Measurements from ENCODE around the gene PRUNE2. TPM values are rescaled to one million over a fixed set of nuclear protein-coding genes. Genes with fewer than 3 reads are reported as not detected.

The PRUNE2 gene
- total RNA-seq, 1 donor from 2014 or later: 4.3 TPM

DNA sequence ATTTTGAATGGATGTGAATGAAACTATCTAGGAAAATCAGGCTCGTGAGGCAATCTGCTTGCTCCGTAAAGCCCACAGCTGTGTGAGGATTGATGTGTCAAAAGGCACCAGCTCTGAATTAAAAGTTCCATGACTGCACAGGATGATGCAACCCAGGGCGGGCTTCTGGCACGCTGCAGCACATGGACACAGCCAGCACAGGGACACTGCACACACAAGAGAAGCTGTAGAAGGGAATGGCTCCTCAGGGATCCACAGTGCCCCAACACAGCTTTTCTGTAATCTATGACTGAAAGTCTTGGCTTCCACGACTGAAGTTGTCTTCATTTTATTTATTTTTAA, 295.9 kb downstream of the PRUNE2 start:
- no peaks in the 10 kb centered on the region for H3K36me3 Mint-ChIP-seq (ENCODE audit: low read depth)
- H3K27me3 Mint-ChIP-seq (ENCODE audit: low read depth): no peaks in the 10 kb centered on the region
- no peaks in the 10 kb centered on the region for H3K4me1 Mint-ChIP-seq
- H3K27ac Mint-ChIP-seq (ENCODE audit: unreplicated experiment): no peak overlapping the region
- TF ChIP-seq, protein P1, sequence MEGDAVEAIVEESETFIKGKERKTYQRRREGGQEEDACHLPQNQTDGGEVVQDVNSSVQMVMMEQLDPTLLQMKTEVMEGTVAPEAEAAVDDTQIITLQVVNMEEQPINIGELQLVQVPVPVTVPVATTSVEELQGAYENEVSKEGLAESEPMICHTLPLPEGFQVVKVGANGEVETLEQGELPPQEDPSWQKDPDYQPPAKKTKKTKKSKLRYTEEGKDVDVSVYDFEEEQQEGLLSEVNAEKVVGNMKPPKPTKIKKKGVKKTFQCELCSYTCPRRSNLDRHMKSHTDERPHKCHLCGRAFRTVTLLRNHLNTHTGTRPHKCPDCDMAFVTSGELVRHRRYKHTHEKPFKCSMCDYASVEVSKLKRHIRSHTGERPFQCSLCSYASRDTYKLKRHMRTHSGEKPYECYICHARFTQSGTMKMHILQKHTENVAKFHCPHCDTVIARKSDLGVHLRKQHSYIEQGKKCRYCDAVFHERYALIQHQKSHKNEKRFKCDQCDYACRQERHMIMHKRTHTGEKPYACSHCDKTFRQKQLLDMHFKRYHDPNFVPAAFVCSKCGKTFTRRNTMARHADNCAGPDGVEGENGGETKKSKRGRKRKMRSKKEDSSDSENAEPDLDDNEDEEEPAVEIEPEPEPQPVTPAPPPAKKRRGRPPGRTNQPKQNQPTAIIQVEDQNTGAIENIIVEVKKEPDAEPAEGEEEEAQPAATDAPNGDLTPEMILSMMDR (conservative IDR thresholded peaks at IDR 0.05): no peak
- no peaks in the 10 kb centered on the region for H3K9me3 Mint-ChIP-seq
- H3K4me3 Mint-ChIP-seq: no peak overlapping the region
- no peak for DNase-seq (ENCODE audit: low read depth, low spot score)

DNA sequence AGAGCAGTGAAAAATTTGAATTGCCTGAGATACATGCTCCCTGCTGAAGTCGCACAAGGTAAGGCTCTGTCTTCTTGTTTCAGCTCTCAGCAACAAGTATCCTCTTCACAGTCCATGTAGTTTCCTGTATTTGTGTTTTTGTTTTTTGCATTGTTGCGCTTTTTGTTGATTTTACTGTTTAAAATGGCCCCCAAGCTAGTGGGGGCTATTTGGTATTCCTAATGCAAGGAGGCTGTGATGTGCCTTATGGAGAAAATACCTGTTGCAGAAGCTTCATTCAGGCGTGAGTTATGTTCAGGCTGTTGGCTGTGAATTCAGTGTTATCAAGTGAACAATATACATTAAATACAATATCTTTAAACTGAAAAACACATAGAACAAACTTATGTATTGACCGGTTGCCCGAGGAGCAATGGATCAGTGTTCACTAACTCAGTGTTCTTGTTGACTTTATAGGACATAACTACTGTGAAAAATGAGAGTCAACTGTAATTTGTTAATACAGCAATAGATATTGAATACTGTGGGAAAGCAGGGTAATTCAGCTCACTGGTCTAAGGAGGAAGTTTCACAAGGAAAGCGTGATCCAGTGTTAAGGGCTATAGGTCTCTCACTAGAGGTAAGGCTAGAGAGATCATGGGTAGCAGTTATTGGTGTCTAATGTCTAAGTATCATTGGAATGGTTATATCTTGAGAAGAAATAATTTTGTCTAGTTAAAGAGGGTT, 296.5 kb downstream of the PRUNE2 start:
- H3K36me3 Mint-ChIP-seq (ENCODE audit: low read depth): no peaks in the 10 kb centered on the region
- TF ChIP-seq, protein P1 (conservative IDR thresholded peaks at IDR 0.05): no peak
- H3K27ac Mint-ChIP-seq (ENCODE audit: unreplicated experiment): no peak overlapping the region
- H3K4me3 Mint-ChIP-seq: no peak overlapping the region
- no peaks in the 10 kb centered on the region for H3K4me1 Mint-ChIP-seq
- DNase-seq (ENCODE audit: low read depth, low spot score): no peak
- H3K9me3 Mint-ChIP-seq: no peaks in the 10 kb centered on the region
- no peaks in the 10 kb centered on the region for H3K27me3 Mint-ChIP-seq (ENCODE audit: low read depth)

DNA sequence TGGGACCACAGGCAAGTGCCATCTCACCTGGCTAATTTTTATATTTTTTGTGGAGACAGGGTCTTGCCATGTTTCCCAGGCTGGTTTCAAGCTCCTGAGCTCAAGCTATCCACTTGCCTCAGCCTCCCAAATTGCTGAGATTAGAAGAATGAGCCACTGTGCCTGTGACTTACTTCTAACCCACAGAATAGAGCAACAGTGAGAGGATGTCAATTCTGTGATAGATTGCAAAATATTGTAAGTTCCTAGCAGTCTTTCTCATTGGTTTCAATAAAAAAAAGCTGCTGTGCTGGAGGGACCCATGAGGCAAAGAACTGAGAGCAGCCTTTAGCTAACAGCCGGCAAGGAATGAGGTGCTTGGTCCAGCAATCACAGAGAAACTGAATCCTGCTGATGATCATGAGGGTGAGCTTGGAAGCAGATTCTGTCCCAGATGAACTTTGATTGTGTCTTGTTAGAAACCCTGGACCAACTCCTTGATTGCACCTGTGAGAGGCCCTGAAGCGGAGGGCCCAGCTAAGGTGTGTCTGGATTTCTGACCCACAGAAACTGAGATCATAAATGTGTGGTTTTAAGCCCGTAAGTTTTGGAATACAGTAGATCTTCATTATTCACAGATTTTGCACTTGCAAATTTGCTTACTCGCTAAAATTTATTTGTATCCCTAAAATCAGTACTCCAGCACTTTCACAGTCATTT, 297.2 kb downstream of the PRUNE2 start:
- no peak for DNase-seq (ENCODE audit: low read depth, low spot score)
- no peaks in the 10 kb centered on the region for H3K36me3 Mint-ChIP-seq (ENCODE audit: low read depth)
- no peaks in the 10 kb centered on the region for H3K4me1 Mint-ChIP-seq
- no peaks in the 10 kb centered on the region for H3K9me3 Mint-ChIP-seq
- no peak overlapping the region for H3K4me3 Mint-ChIP-seq
- TF ChIP-seq, protein P1 (conservative IDR thresholded peaks at IDR 0.05): no peak
- no peak overlapping the region for H3K27ac Mint-ChIP-seq (ENCODE audit: unreplicated experiment)
- H3K27me3 Mint-ChIP-seq (ENCODE audit: low read depth): no peaks in the 10 kb centered on the region

DNA sequence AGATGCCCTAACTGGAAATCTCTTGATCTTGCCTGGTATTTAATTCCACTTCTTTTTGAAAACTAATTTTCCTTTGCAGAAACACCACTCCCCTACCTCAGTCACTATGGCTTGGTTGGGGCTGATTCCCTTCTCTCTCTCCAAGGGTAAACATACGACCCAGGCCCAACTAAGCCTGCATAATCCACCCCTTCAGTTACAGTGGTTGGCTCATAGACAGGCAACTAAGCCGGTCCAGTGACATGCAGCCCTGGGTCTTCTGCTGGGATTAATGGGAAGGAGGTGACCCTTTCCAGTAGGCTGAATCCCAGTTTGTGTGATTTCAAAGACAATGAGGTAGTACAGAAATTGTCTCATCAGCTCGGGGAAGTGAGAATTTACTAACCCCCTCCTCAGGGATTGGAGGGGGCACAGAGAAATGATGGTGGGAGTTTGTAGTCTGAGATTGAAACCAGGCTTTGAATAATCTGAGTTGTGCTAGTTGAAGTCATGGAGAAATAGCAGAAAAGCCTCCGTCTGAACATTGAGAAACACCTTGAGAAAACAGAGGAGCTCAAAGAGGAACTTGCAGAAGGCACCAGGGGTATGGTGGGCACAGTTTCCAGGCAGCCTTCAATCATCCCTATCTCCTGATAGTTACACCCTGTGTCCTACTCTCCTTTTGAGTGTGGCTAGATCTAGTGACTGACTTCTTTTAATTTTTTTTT, 298.0 kb downstream of the PRUNE2 start:
- no peak for DNase-seq (ENCODE audit: low read depth, low spot score)
- Mint-ChIP-seq H3K4me3 (no peak overlapping the region), H3K27ac (ENCODE audit: unreplicated experiment) (no peak overlapping the region), H3K27me3 (ENCODE audit: low read depth) (no peaks in the 10 kb centered on the region), H3K9me3 (no peaks in the 10 kb centered on the region), H3K36me3 (ENCODE audit: low read depth) (no peaks in the 10 kb centered on the region), H3K4me1 (no peaks in the 10 kb centered on the region)
- TF ChIP-seq, protein P1 (conservative IDR thresholded peaks at IDR 0.05): no peak

DNA sequence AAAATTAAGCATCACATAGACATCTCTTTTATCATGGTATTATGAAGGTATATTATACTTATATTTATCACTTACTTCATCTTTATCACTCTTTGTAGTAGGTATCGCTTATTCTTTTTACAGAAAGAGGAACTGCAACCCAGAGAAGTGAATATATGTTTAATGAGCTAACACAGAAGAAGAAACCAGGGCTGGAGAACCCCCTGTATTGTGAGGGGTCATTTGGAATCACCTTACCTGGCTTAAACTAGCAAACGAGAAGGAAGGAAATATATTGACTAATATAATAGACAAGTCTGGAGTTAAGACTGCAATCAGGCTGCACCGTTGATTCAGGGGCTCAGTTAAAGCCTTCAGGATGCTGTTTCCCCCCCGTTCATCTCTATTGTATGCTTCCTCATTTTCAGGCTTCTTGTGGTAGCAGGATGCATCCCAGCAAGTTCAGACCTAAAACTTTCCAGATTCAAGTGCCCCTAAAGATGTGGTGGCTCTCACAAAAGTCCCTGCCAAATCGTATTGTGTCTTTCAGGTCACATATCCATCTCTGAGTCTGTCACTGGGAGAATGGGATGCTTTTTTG, 300.5 kb downstream of the PRUNE2 start:
- DNase-seq (ENCODE audit: low read depth, low spot score): no peak
- Mint-ChIP-seq H3K27ac (ENCODE audit: unreplicated experiment) (no peak overlapping the region), H3K27me3 (ENCODE audit: low read depth) (no peaks in the 10 kb centered on the region), H3K4me1 (no peaks in the 10 kb centered on the region), H3K4me3 (no peak overlapping the region), H3K9me3 (no peaks in the 10 kb centered on the region), H3K36me3 (ENCODE audit: low read depth) (no peaks in the 10 kb centered on the region)
- TF ChIP-seq, protein P1 (conservative IDR thresholded peaks at IDR 0.05): no peak

Measured in neural crest cell (in vitro differentiated cells).